Endothelial cell of umbilical vein (primary cell): Measurements from ENCODE around the gene EML2. TPM values are rescaled to one million over a fixed set of nuclear protein-coding genes. Genes with fewer than 3 reads are reported as not detected.

Source experiments
- BruUV-seq: library from RNA; stranded (reverse); fragments of 400-500 nt; replicated peaks from 2 replicates; lab custom pipeline; 2021; lab: Mats Ljungman, UMichigan
- CTCF ChIA-PET: fragments of 300-600, 350-600 bp; sonication (Branson Sonifier 250); formaldehyde crosslinking; loops from one replicate; lab custom pipeline; 2021; ENCODE audit warnings: antibody characterized with exemption, inconsistent platforms; lab: Charles Lee
- POLR2A ChIA-PET: fragments of 300-600, 350-600 bp; sonication (Branson Sonifier 250); formaldehyde crosslinking; loops from one replicate; lab custom pipeline; 2021; ENCODE audit warnings: antibody characterized with exemption, inconsistent platforms; lab: Charles Lee
- DNase-seq: peaks from one replicate; pipeline ENCODE4 v3.0.0-alpha.2; 2011; ENCODE audit warnings: low read depth, low spot score
- FAIRE-seq: peaks from 2 replicates; lab custom pipeline; 2011; peaks lifted over from hg19 to GRCh38; lab: Jason Lieb, UNC
- H2AFZ ChIP-seq: 2 replicates; pipeline ENCODE4 v1.6.0; 2012; ENCODE audit warnings: low read depth, low read length, control low read depth, inconsistent platforms
- H3K27ac ChIP-seq: 2 replicates; pipeline ENCODE4 v1.5.1; 2011; ENCODE audit warnings: low read depth, mild to moderate bottlenecking, control low read depth, low read length, moderate library complexity; ENCODE audit not compliant: insufficient read depth
- H3K27me3 ChIP-seq, 2 experiments: 2 replicates each; pipeline versions ENCODE4 v1.6.0 to v1.6.1; 2011; ENCODE audit warnings: low read length in 2 of 2, mixed read lengths in 1 of 2; ENCODE audit not compliant: control insufficient read depth in 2 of 2, insufficient read depth in 2 of 2
- H3K36me3 ChIP-seq, 2 experiments: 2 replicates in 1 of 2; 3 replicates in 1 of 2; pipeline ENCODE4 v1.5.1; 2011; ENCODE audit warnings: low read length in 2 of 2, mild to moderate bottlenecking in 1 of 2, moderate library complexity in 1 of 2; ENCODE audit not compliant: control insufficient read depth in 2 of 2, insufficient read depth in 2 of 2; ENCODE audit errors: extremely low read depth in 1 of 2
- H3K4me1 ChIP-seq: 3 replicates; pipeline ENCODE4 v1.5.1; 2011; ENCODE audit warnings: mild to moderate bottlenecking, low read length; ENCODE audit not compliant: control insufficient read depth, insufficient read depth; ENCODE audit errors: extremely low read depth
- H3K4me2 ChIP-seq: 2 replicates; pipeline ENCODE4 v1.6.1; 2011; ENCODE audit warnings: low read length, control low read depth, mixed read lengths; ENCODE audit not compliant: insufficient read depth
- H3K4me3 ChIP-seq, 3 experiments: fragments of 200-600 bp in 1 of 3; sonication (generic), shearing (Covaris generic) in 1 of 3; replicated peaks in 1 of 3; 2 replicates each; pipeline ENCODE4 v1.5.1; 2011 to 2016; ENCODE audit warnings: control low read depth in 3 of 3, low read length in 3 of 3, mild to moderate bottlenecking in 2 of 3, inconsistent platforms in 1 of 3, low read depth in 1 of 3, moderate library complexity in 1 of 3; ENCODE audit not compliant: insufficient read depth in 1 of 3
- H3K79me2 ChIP-seq: 2 replicates; pipeline ENCODE4 v1.6.0; 2012; ENCODE audit warnings: low read length, inconsistent platforms; ENCODE audit not compliant: control insufficient read depth, insufficient read depth
- H3K9ac ChIP-seq: replicated peaks from 2 replicates; pipeline ENCODE3; 2011; ENCODE audit warnings: low read length, control low read depth; ENCODE audit not compliant: insufficient read depth; ENCODE audit errors: extremely low read depth
- H3K9me1 ChIP-seq: replicated peaks from 3 replicates; pipeline ENCODE4 v1.6.0; 2011; ENCODE audit warnings: mild to moderate bottlenecking, low read length; ENCODE audit not compliant: control insufficient read depth, insufficient read depth; ENCODE audit errors: extremely low read depth
- H3K9me3 ChIP-seq: replicated peaks from 2 replicates; pipeline ENCODE4 v1.5.1; 2012; ENCODE audit warnings: low read length, inconsistent platforms; ENCODE audit not compliant: control insufficient read depth, insufficient read depth
- H4K20me1 ChIP-seq: replicated peaks from 2 replicates; pipeline ENCODE3; 2011; ENCODE audit warnings: mild to moderate bottlenecking, low read length; ENCODE audit not compliant: control insufficient read depth, insufficient read depth; ENCODE audit errors: extremely low read depth
- EZH2 ChIP-seq: IDR thresholded peaks from 2 replicates; pipeline ENCODE4 v1.6.1; 2012; ENCODE audit warnings: borderline replicate concordance, low read depth, mild to moderate bottlenecking, moderate library complexity, low read length, inconsistent platforms; ENCODE audit not compliant: severe bottlenecking
- FOS ChIP-seq: IDR thresholded peaks from 2 replicates; pipeline ENCODE4 v1.6.1; 2011; ENCODE audit warnings: mild to moderate bottlenecking, low read length, moderate library complexity, borderline replicate concordance; ENCODE audit not compliant: insufficient read depth
- GATA2 ChIP-seq: IDR thresholded peaks from 2 replicates; pipeline ENCODE4 v1.7.0; 2011; ENCODE audit warnings: low read depth, mild to moderate bottlenecking, moderate library complexity, mixed read lengths, low read length; ENCODE audit not compliant: insufficient read length, insufficient read depth
- JUN ChIP-seq: IDR thresholded peaks from 2 replicates; pipeline ENCODE4 v1.6.1; 2011; ENCODE audit warnings: borderline replicate concordance, low read depth; ENCODE audit not compliant: insufficient read length, insufficient read depth
- MYC ChIP-seq: IDR thresholded peaks from one replicate; pipeline ENCODE4 v1.6.1; 2011; ENCODE audit warnings: mild to moderate bottlenecking, low read depth, low read length
- POLR2A ChIP-seq: IDR thresholded peaks from 2 replicates; pipeline ENCODE4 v1.6.1; 2012; ENCODE audit warnings: low read depth, mild to moderate bottlenecking, control low read depth, low read length
- dilution Hi-C: fragments of 300-500 bp; cut with MboI; formaldehyde crosslinking; loops from one replicate; pipeline ENCODE4 v1.15.0; 2019; ENCODE audit warnings: low sequenced_read_pairs; ENCODE audit not compliant: extremely low pct_ligation_motif_present
- intact Hi-C: fragments of 100-400 bp; cut with micrococcal nuclease; formaldehyde crosslinking; loops from one replicate; pipeline ENCODE4 v1.10.0; 2022
- polyA plus RNA-seq, 4 experiments: library from polyadenylated mRNA; depleted of rRNA in 3 of 4; stranded (reverse) in 3 of 4; unstranded in 1 of 4; fragments of >200 nt; gene quantifications; 2 replicates each; pipeline versions ENCODE4 v1.2.1 to v1.2.3, GENCODE V29; 2011 to 2012; ENCODE audit warnings: missing spikeins in 1 of 4
- total RNA-seq: library from RNA; stranded (reverse); gene quantifications from 2 replicates; pipeline ENCODE4 v1.2.3, GENCODE V29; 2021
- TF ChIP-seq, protein P1 (sequence below), 2 donors: IDR thresholded peaks; 1 replicate in 1 of 2; 2 replicates in 1 of 2; pipeline ENCODE4 v1.5.1; 2011; ENCODE audit warnings: low read length in 2 of 2, mild to moderate bottlenecking in 2 of 2, moderate library complexity in 2 of 2, control low read depth in 1 of 2, inconsistent platforms in 1 of 2, low read depth in 1 of 2; ENCODE audit not compliant: insufficient read depth in 1 of 2; ENCODE audit errors: extremely low read depth in 1 of 2
- TF ChIP-seq, protein P2 (sequence below): IDR thresholded peaks from 2 replicates; pipeline ENCODE4 v1.6.1; 2011; ENCODE audit not compliant: insufficient read depth, insufficient read length

Gene EML2
- total and polyA plus RNA-seq, 2 donors (not counting 3 experiments of a cell fraction or from before 2014, with no cell fraction given): 23.3 to 28.9 TPM

DNA sequence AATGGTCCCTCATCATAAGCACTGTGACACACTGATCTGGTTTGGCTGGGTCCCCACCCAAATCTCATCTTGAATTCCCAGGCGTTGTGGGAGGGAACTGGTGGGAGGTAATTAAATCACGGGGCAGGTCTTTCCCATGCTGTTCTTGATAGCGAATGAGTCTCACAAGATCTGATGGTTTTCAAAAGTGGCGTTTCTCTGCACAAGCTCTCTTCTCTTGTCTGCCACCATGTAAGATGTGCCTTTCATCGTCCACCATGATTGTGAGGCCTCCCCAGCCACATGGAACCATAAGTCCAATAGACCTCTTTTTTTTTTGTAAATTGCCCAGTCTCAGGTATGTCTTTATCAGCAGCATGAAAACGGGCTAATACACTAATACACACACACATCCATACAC lies 30.2 kb downstream of the EML2 start:
- intact Hi-C loops: no loop called here
- DNase-seq (no peak), FAIRE-seq (peak; percentile 21)

More for the DNA sequence above, 30.2 kb downstream of the EML2 start:
- Histone ChIP-seq H3K9me1 (no peaks in the 10 kb centered on the region), H3K27ac (no peak overlapping the region), H3K27me3 (no peaks in the 10 kb centered on the region), H3K4me1 (peaks cover 13% of the 10 kb centered on the region), H3K9ac (no peak overlapping the region), H3K9me3 (no peaks in the 10 kb centered on the region), H3K79me2 (no peaks in the 10 kb centered on the region), H3K36me3 (peaks cover 0 to 6% of the 10 kb centered on the region in 2 experiments), H2AFZ (no peak overlapping the region), H3K4me2 (no peak overlapping the region), H4K20me1 (no peaks in the 10 kb centered on the region), H3K4me3 (no peak overlapping the region)
- TF ChIP-seq FOS: no peak
- TF ChIP-seq EZH2: no peak
- no peak for TF ChIP-seq POLR2A
- TF ChIP-seq, protein P1, sequence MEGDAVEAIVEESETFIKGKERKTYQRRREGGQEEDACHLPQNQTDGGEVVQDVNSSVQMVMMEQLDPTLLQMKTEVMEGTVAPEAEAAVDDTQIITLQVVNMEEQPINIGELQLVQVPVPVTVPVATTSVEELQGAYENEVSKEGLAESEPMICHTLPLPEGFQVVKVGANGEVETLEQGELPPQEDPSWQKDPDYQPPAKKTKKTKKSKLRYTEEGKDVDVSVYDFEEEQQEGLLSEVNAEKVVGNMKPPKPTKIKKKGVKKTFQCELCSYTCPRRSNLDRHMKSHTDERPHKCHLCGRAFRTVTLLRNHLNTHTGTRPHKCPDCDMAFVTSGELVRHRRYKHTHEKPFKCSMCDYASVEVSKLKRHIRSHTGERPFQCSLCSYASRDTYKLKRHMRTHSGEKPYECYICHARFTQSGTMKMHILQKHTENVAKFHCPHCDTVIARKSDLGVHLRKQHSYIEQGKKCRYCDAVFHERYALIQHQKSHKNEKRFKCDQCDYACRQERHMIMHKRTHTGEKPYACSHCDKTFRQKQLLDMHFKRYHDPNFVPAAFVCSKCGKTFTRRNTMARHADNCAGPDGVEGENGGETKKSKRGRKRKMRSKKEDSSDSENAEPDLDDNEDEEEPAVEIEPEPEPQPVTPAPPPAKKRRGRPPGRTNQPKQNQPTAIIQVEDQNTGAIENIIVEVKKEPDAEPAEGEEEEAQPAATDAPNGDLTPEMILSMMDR (IDR thresholded peaks at IDR 0.05; ENCODE audit: extremely low read depth in 1 of 2, insufficient read depth in 1 of 2, low read depth in 1 of 2, low read length in 2 of 2): no peak
- no peak for TF ChIP-seq JUN
- no peak for TF ChIP-seq MYC
- TF ChIP-seq GATA2: no peak
- TF ChIP-seq, protein P2, sequence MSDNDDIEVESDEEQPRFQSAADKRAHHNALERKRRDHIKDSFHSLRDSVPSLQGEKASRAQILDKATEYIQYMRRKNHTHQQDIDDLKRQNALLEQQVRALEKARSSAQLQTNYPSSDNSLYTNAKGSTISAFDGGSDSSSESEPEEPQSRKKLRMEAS: no peak
- ChIA-PET POLR2A (no interaction called here), CTCF (interaction anchor here (1.0 kb wide), 1 partner anchor 33 kb away, joined by 3 read pairs; no protein-coding TSS in a partner anchor)
- dilution Hi-C loops: no loop called here
- no TSS peak for BruUV-seq
